ENCODE measurements around the gene VCX3B. TPM values are rescaled to one million over a fixed set of nuclear protein-coding genes. Genes with fewer than 3 reads are reported as not detected.
"Not testable (repeated sequence)": the region's sequence is repeated elsewhere in the genome, so short reads cannot be mapped to it uniquely, and the experiment has no call there.

Gene VCX3B
- total RNA-seq, 1 donor from 2014 or later = not detected

GRCh38 chrX:8433109-8434062 lies 31.2 kb upstream of the VCX3B start:
- Mint-ChIP-seq H3K27me3 (no peaks in the 10 kb centered on the region), H3K4me1 (no peaks in the 10 kb centered on the region), H3K4me3 (no peak overlapping the region), H3K36me3 (ENCODE audit: low read depth) (no peaks in the 10 kb centered on the region), H3K9me3 (no peaks in the 10 kb centered on the region), H3K27ac (no peak overlapping the region)
- intact Hi-C loops (cut with micrococcal nuclease) = no loop called here
- ChIA-PET POLR2A (no interaction called here), CTCF (no interaction called here)
- no peak for ATAC-seq (ENCODE audit: low read depth)
- no peak for TF ChIP-seq CTCF (IDR thresholded peaks at IDR 0.05)
- DNase-seq = no peak

- no peak for ATAC-seq (ENCODE audit: low read depth)
- DNase-seq = no peak
- no peaks in the 10 kb centered on the region for H3K36me3 Mint-ChIP-seq (ENCODE audit: low read depth)
- H3K4me3 Mint-ChIP-seq = no peak overlapping the region
- no peaks in the 10 kb centered on the region for H3K4me1 Mint-ChIP-seq
- H3K27ac Mint-ChIP-seq = no peak overlapping the region
- no peak for TF ChIP-seq CTCF (IDR thresholded peaks at IDR 0.05)
- no peaks in the 10 kb centered on the region for H3K27me3 Mint-ChIP-seq
- peaks cover 3% of the 10 kb centered on the region for H3K9me3 Mint-ChIP-seq
- intact Hi-C loops (cut with micrococcal nuclease) = no loop called here
- POLR2A ChIA-PET = no interaction called here
- CTCF ChIA-PET = no interaction called here
Observed at GRCh38 chrX:8447368-8447767, 17.3 kb upstream of the VCX3B start.

- H3K27ac Mint-ChIP-seq; DNase-seq; intact Hi-C loops (cut with micrococcal nuclease); H3K4me1 Mint-ChIP-seq; ATAC-seq (ENCODE audit: low read depth); H3K4me3 Mint-ChIP-seq; POLR2A ChIA-PET; H3K9me3 Mint-ChIP-seq; H3K27me3 Mint-ChIP-seq; H3K36me3 Mint-ChIP-seq (ENCODE audit: low read depth); CTCF ChIA-PET: not testable (repeated sequence)
Observed at GRCh38 chrX:8452343-8452742, 12.3 kb upstream of the VCX3B start.

- no peak for TF ChIP-seq CTCF (IDR thresholded peaks at IDR 0.05)
- Mint-ChIP-seq H3K27ac (no peak overlapping the region), H3K9me3 (peaks cover 3% of the 10 kb centered on the region), H3K36me3 (ENCODE audit: low read depth) (no peaks in the 10 kb centered on the region), H3K27me3 (no peaks in the 10 kb centered on the region), H3K4me3 (no peak overlapping the region), H3K4me1 (no peaks in the 10 kb centered on the region)
- no peak for DNase-seq
- CTCF ChIA-PET = no interaction called here
- POLR2A ChIA-PET = no interaction called here
- no peak for ATAC-seq (ENCODE audit: low read depth)
- intact Hi-C loops (cut with micrococcal nuclease) = no loop called here
Observed at GRCh38 chrX:8453611-8454010, 11.0 kb upstream of the VCX3B start.

GRCh38 chrX:8455557-8455956 lies 9.1 kb upstream of the VCX3B start:
- ChIA-PET POLR2A (no interaction called here), CTCF (no interaction called here)
- Mint-ChIP-seq H3K27ac (no peak overlapping the region), H3K4me1 (no peaks in the 10 kb centered on the region), H3K4me3 (no peak overlapping the region), H3K36me3 (ENCODE audit: low read depth) (no peaks in the 10 kb centered on the region), H3K9me3 (peaks cover 6% of the 10 kb centered on the region), H3K27me3 (no peaks in the 10 kb centered on the region)
- intact Hi-C loops (cut with micrococcal nuclease) = no loop called here
- no peak for TF ChIP-seq CTCF (IDR thresholded peaks at IDR 0.05)
- ATAC-seq (ENCODE audit: low read depth) = no peak
- no peak for DNase-seq
